Measurements from ENCODE around the gene NQO2.
"Not testable (repeated sequence)": the region's sequence is repeated elsewhere in the genome, so short reads cannot be mapped to it uniquely, and the experiment has no call there.

NQO2 gene

DNA sequence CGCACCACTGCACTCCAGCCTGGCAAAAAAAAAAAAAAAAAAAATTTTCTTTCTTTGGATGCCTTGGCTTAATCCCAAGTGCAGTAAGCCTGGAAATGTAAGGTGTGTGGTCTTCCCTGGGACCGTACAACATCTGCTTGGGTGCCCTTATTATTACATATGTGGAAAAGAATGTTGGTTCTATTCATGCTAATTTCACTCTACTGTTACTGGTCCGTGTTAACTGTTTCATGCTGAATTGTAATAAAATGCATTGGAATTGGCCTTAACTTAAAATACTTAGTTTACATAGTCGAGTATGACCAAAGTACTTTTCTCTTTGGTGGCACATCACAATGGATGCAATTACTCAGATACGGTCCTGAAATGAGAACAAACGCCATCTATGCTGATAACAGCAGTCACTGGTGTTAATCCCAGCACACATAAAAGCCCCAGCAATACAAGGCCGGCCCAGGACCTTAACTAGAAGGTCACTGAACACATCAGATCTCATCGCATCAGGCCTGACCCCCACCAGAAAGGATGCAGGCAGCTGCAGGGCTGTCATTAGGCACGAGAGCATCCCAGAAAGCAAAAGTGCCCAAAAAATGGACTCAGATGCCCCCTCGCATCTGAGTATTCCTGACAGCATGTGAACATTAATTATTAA, 29.5 kb upstream of the NQO2 start:
- no peak for FAIRE-seq

DNA sequence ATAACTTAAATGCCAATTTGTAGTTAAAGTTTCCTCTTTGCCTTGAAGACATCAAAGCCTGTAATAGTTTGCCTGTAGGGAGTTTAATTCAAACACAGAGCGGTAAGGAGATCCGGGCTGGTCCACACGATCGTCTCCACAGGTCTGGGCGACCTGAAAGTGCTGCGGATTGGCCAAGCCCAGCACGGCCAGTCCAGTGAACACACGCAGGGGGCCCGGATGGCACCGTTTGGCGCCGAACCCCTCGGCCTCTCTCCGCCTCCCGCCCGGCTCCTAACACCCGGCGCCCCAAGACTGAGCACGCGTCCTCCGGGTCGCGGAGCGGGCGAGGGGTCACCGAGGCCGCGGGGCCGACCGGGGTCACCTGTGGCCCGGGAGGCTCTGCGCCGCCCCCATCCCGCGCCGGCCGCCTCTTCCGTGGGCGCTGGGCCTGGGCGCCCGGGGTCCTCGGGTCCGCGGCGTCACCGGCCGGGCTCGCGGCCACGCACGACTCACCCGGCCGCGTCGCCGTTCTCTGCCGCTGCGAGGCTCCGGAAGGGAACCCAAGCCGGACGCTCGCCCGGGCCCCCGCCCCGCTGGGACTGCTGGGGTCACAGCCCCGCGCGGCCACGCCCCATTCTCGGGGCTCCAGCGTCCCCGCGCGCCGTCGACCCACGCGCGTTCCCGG, 28.8 kb upstream of the NQO2 start:
- FAIRE-seq, result peak; percentile 45

DNA sequence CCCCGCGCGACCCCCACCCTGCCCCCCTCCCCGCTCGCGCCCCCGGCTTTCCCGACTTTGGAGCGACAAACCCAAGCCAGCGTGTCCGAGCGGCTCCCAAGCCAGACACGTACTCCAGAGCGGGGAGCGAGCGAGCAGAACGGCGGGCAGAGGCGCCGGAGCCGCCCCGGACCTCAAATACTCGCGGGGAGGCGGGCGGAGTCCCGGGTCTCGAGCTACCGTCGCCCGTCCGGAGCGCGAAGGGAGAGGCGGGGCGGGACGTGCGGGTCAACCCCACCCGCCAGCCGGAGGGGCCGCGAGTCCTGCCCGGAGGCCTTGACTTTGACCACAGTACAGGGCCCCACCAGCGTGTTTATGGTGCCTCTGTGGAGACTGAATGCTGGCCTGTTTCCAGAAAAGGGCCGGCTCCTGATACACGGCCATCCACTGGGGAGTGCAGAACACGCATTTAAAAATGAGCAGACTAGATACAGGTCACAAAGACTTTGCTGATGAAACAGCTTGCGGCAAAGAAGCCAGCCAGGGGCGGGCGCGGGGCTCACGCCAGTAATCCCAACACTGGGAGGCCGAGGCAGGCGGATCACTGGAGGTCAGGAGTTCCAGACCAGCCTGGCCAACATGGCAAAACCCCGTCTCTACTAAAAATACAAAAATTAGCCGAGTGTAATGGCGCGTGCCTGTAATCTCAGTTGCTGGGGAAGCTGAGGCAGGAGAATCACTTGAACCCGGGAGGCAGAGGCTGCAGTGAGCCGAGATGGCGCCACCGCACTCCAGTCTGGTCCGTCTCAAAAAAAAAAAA, 28.1 kb upstream of the NQO2 start, which contains the start of gene SERPINB6:
SERPINB6 (minus strand) TSS at position 148 of the 799 bp plus-strand sequence. CDS start 12,235 bp downstream, outside the sequence.
- FAIRE-seq, result no peak

DNA sequence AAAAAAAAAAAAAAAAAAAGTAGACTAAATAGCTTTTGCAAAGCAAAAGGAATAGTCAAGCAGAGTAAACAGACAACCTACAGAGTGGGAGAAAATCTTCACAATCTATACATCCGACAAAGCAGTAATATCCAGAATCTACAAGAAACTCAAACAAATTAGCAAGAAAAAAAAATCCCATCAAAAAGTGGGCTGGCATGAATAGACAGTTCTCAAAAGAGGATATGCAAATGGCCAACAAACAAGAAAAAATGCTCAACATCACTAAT, 27.5 kb upstream of the NQO2 start:
- not testable (repeated sequence) for FAIRE-seq

DNA sequence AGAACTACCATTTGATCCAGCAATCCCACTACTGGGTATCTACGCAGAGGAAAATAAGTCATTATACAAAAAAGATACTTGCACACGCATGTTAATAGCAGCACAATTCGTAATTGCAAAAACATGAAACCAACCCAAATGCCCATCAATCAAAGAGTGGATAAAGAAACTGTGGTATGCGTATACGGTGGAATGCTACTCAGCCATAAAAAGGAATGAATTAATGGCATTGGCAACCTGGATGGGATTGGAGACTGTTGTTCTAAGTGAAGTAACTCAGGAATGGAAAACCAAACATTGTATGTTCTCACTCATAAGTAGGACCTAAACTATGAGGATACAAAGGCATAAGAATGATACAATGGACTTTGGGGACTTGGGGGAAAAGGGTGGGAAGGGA, 27.0 kb upstream of the NQO2 start:
- FAIRE-seq, result not testable (repeated sequence)

DNA sequence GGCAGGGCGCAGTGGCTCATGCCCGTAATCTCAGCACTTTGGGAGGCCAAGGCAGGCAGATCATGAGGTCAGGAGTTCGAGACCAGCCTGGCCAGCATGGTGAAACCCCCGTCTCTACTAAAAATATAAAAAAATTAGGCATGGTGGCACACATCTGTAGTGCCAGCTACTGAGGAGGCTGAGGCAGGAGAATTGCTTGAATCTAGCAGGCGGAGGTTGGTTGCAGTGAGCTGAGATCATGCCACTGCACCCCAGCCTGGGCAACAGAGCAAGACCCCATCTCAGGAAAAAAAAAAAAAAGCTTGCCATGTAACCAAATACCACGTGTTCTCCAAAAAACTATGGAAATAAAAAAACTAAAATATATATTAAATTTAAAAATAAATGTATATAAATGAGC, 26.5 kb upstream of the NQO2 start:
- FAIRE-seq, result not testable (repeated sequence)

DNA sequence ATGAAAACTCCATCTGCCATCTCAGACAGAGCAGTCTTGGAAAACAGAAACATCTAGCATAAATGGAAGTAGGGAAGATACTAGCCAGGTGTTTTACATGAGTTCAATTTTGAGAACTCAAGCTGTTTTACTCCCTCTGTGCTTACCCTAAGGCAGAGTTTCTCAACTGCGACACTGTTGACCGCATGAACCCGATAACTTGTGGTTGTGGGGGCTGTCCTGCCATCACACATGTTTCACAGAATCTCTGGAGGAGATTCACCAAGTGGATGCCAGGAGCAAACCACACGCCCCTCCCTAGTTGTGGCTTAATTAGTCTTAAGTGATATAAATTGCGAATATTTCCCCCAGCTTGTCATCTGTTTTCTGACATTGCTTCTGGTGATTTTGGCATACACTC, 26.0 kb upstream of the NQO2 start:
- no peak for FAIRE-seq

DNA sequence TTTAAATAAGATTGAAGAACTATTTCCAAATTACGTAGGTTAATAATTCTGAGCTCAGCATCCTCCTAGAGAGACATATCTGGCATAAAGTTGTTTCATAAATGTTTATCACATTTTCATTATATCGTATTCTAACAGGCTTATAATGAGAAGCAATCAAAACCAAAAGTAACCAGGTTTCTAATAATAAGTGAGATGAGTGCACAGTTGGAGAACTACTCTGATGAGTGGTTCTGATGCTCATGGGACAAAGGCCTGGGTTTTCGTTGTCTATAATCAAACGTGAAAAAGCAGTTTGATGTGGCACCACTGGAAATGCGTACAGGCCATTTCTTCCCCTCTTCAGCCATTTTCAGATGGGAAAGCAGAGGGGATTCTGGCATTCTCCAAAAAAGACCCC, 23.6 kb upstream of the NQO2 start:
- FAIRE-seq, result no peak

DNA sequence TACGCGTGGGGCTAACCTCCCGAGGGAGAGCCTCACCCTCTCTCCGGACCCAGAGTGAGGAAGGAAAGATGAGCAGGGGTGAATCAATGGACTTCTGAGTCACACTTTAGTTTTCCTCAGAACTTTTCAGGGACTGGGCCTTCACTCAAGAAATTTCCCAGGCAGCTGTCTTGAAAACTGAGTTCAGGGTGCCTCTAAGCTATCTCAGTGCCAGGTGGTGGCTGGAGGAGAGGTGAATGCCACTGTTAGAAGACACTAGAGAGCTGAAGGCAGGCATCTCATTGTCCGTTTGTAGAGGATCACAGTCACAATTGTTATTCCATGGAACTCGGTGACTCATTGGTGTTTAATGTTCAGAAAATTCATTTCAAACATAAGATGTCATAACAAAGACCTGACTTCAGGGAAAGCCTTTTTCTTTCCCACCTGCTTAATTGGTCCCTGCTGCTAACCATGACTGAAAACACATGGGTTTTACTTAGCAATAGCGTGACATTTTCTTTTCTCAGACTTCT, 23.1 kb upstream of the NQO2 start:
- FAIRE-seq, result no peak

DNA sequence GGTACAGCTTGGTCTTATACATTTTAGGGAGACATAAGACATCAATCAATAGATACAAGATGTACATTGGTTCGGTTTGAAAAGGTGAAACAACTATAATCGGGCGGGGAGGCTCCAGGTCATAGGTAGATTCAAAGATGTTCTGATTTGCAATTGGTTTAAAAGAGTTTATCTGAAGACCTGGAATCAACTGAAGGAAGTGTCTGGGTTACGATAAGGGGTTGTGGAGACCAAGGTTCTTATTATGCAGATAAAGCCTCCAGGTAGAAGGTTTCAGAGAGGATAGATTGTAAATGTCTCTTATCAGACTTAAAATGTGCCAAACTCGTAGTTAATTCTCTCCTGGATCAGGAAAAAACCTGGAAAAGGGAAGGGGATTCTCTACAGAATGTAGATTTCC, 22.4 kb upstream of the NQO2 start:
- no peak for FAIRE-seq

DNA sequence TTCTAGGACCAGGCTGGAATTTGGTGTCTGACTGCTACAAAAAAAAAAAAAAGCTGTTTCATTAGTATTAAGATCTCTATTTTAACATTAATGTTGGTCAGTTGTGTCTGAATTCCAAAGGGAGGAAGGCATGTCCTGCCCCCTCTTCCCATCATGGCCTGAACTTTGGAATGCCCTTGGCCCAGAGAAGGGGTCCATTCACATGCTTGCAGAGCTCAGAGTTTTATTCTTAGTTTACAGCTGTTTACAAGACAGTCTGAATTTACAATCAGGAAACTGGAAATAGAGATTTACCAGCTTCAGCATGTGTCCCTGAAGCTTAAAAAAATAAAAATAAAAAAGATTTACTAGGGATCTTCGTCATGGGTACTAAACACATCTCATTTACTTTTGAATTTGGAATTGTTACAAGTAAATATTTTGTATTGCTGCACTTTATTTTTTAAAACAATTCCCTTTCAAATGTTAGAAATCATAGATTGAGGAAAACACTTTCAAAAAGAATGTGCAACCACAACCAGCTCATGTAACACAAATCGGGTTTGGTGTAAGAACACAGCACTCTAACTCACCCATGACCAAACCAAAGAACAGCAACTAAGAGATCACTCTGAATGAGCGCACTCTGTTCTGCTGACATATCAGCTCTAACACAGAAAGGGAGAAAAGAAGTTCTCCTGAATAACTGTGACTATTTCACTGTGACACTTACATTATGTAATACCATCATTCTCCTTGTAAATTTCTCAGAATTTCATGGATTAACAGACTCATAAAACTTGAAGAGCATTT, 21.7 kb upstream of the NQO2 start:
- FAIRE-seq, result no peak

DNA sequence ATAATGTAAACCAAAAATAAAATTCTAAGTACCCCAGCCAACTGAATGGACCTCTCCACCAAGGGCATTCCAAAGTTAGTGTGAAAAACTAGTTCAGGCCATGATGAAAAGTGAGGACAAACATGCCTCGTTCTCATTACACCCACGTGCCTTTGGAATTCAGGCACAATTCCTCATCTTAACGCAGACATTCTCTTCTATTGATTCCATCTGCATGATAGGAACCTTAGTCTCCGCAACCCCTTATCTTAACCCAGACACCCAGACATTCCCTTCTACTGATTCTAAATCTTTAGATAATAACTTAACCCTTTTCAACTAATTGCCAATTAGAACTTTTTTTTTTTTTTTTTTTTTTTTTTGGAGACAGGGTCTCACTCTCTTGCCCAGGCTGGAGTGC, 20.8 kb upstream of the NQO2 start:
- no peak for FAIRE-seq

DNA sequence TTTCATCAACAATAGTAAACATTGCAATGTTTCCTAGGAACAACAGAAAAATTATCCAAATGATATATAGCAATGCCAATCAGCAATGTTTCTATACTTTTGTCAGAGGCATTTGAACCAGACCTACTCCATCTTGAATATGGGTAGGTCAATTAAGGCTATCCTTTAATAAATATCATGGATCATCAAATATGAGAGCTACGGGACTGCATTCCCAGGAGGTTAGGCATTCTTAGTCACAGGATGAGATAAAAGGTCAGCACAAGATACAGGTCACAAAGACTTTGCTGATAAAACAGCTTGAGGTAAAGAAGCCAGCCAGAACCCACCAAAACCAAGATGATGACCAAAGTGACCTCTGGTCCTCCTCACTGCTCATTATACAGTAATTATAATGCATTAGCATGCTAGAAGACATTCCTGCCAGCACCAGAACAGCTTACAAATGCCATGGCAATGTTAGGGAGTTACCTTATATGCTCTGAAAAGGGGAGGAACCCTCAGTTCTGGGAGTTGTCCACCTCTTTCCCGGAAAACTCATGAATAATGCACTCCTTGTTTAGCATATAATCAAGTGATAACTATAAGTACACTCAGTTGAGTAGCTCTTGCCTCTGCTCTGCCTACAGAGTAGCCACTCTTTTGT, 19.8 kb upstream of the NQO2 start:
- FAIRE-seq, result no peak

DNA sequence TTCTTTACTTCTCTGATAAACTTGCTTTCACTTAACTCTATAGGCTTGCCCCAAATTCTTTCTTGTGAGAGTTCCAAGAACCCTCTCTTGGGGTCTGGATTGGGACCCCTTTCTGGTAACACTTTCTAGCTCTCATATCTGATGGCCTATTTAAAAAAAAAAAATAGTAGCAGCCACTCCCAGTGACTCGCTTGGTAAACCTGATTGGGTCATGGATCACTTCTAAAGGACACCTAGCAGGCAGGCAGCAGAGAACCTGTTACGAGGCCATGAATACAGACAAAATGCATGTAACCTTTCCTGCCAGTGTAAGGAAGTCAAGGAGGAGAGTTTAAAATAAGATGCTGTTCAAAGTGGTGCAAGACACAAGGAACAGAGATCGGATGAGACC, 19.2 kb upstream of the NQO2 start:
- FAIRE-seq, result no peak

DNA sequence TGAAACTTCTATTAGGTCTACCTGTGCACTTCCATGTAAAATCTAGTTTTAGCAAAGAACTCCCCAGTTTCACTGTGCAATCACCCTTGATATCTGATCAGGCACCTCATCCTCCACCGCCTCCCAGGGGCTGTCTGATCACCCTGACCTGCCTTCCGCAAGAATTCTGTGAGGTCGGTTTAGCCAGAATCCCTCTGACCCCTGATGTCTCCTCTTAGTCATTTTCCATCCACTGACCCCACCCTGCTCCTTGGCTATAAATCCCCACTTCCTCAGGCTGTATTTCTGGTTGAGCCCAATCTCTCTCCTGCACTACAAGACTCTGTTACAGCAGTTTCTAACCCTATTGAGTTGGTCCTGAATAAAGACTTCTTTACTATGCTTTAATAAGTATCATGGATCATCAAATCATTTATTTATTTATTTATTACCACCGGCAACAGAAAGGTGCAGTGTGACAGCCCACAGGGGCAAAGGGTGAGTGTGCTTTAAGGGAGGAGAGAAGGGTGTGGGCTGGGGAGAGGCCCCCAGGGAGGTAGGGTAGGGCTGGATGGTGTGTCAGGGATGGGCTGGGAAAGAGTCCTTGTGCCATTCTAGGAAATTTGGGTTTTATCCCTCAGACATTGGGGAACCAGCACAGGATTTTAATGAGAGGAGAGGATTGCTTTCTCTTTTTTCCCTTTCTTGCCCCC, 17.1 kb upstream of the NQO2 start:
- no peak for FAIRE-seq

DNA sequence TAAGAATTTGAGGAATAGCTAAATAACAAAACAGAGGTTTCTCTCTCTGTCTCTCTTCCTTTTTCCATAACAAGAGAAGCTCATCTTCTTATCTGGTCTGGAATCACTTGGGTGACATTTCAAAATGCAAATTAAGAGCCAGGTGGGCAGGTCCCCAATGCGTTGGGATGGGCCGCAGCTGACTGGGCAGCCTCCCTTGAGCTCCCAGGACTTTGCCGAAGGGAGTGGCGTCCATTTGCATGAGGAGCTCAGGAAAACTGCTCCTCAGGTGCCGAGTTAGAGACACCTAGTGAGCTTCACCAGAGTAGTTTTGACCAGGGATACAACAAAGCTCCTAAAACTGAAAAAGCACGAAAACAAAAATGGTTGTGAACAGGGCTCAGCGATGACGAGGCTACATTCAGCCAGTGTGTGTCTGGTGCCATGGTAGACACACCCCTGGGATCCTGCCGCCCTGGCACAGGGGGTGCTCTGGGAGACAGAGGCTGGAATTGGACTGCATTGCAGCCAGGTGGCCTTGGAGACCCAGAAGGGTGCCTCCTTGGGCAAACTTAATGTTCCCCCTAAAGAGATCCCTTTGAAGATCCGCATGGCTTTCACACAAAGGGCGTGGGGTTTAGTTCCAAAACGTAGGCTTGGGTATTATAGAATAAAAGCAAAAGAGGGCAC, 14.8 kb upstream of the NQO2 start:
- no peak for FAIRE-seq

DNA sequence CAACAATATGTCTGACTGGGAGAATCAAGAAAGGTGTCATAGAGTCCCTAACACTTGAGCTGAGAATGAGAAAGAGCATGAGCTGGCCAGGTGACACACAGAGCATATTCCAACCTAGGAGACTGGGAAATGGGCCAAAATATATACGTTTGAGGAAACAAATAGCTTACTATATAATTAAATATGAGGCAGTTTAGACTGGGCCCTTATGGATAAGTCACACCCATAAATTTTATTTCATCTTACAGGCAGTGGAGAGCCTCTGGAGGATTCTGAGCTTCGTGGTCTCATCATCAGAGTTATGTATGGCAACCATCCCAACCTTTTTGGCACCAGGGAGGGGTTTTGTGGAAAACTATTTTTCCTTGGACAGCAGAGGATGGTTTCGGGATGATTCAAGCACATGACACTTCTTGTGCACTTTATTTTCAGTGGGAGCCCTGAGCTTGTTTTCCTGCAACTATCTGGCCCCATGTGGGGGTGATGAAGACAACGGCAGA, 12.9 kb upstream of the NQO2 start:
- no peak for FAIRE-seq

DNA sequence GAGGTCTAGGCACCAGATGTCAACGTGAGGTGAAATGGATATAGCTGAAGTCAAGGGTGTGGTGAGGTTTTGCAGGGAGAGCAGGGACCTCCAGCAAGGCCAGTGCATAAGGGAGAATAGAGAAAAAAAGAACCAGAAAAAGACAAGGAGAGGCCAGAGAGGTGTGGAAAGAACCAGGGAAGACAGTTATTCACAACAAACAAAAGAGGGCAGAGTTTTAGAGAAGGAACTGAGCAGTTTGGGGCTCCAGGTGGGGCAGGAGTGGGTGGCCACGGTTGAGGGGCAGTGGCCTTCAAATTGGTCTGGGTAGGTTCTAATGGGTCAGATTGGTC, 11.6 kb upstream of the NQO2 start:
- no peak for FAIRE-seq

DNA sequence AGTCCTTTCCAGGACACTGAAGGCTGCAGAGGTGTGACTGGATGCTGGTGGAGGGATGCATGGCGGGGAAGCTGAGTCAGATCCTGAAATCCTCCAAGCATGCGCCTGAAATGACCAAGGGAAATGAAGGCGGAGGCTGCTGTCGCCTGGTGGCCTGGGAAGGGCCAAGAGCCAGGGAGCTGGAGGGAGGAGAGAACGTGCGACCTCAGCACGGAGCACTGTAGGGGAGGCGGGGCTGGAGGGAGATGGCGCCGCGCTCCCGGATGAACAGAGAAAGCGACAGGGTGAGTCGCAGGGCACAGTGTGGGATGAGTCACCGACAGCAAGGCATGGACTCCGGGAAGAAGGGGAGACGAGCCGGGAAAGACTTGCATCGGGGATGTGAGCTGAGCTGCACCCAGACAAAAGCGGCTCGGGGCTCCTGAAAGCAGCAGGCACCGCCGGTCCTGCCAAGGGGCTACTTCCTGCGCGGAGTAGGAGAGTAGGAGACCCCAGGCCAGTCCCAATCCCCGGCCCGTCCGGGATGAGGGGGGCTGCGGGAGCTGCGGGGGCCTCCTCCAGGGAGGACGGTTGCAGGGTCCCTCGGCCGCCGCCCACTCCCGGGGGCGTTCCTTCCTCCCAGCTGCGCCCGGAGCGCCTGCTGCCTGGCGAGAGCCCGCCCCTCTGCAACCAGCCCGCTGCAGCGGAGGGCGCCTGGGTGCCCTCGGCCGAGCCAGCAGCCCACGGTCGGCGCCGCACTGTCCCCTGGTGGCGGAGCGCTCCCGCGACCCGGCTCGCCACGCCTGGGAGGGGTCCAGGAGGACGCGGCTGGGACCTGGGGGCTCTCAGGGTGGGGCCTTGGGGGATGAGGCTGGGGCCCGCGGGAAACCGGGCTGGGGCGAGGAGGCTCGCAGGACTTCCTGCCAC, 11.0 kb upstream of the NQO2 start:
- FAIRE-seq, result peak; percentile 74

Measured in G401.6 (cell line).